ENCODE data around the gene APEH.

APEH gene

DNA sequence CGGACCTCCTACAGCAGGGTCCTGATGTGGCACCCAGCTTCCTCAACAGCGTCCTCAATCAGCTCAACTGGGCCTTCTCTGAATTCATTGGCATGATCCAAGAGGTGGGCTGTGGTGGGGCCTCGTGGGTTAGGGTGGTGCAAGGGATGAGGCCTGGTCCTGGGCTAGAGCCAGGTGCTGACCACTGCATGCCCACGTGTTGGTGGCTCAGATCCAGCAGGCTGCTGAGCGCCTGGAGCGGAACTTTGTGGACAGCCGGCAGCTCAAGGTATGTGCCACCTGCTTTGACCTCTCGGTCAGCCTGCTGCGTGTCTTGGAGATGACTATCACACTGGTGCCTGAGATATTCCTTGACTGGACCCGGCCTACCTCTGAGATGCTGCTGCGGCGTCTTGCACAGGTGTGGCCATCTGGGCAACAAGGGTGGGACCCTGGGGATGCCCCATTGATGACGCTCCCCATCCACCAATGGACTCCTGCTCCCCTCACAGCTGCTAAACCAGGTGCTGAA, 41.5 kb downstream of the APEH start:
- no peak for DNase-seq

DNA sequence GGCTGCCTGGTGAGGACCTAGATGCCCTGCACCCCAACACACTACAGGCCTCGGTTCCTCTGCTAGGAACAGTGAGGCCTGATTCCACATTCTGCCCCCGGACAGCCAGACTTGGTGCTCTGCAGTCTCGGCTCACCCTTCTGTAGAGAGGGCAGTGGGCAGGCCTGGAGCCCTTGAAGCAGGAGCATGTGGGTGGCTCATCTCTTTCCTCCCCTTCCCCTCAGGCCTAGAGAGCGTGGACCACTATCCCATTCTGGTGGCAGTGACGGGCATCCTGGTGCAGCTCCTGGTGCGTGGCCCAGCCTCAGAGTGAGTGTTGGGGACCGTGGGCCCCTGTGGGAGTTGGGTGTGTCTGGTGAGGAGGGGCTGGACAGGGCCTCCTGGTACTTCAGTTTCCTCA, 42.0 kb downstream of the APEH start:
- no peak for DNase-seq

DNA sequence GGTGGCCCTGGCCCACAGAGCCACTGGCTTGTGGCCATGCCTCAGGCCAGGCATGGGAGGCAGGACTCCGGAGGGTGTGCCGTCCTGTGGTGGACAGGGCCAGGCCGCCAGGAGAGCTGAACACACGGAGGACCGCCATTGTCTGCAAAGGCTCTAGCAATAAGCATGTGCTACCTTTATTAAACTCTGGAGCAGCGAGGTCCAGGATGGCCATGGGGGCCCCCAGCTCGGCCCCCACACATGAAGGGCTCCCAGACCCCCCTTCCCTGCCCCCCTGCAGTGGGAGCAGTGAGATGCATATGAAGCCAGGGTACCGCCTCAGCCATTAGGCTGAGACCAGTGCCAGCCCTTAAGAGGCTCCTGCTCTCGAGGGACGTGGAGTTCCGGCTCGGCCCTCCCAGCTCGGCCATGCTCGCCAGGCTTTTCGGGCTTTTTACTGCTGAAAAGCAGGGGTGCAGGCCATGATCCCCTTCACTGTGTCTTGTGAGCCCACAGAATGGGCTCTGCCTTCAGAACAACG, 42.6 kb downstream of the APEH start:
- DNase-seq, result no peak

DNA sequence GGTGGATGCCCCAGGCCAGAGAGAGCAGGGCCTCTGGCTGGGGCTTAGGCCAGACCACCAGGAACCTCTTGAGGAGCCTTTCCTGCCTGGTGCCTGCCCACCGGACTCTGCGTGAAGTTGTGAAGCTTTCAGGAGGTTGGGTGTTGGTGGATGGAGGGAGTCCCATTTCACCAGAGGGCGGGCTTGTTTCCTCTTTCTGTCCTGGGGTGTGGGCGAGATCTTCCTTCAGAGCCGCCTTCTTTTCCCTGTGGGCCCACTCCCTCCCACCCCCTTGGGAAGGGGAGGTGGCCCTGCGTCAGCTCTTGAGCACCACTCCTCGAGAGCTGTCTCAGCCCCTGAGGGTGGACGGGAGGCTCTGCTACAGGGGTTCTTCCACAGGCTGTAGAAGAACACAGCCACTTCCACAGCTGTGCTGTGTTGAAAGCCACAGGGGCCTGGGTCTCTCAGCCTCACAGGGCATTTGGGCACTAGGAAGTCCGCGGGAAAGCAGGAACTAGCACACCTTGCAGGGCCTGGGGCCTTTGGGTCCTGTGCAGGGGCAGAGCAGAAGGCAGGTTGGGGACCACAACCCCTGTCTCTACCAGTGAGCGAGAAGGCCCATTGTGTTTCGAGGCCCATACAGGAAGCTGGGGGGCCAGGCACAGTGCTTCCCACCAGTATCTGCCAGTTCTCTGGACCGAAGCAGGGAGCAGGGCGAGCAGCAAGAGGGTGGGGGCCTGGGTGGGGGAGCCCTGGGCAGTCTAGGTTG, 43.2 kb downstream of the APEH start:
- DNase-seq, result no peak

DNA sequence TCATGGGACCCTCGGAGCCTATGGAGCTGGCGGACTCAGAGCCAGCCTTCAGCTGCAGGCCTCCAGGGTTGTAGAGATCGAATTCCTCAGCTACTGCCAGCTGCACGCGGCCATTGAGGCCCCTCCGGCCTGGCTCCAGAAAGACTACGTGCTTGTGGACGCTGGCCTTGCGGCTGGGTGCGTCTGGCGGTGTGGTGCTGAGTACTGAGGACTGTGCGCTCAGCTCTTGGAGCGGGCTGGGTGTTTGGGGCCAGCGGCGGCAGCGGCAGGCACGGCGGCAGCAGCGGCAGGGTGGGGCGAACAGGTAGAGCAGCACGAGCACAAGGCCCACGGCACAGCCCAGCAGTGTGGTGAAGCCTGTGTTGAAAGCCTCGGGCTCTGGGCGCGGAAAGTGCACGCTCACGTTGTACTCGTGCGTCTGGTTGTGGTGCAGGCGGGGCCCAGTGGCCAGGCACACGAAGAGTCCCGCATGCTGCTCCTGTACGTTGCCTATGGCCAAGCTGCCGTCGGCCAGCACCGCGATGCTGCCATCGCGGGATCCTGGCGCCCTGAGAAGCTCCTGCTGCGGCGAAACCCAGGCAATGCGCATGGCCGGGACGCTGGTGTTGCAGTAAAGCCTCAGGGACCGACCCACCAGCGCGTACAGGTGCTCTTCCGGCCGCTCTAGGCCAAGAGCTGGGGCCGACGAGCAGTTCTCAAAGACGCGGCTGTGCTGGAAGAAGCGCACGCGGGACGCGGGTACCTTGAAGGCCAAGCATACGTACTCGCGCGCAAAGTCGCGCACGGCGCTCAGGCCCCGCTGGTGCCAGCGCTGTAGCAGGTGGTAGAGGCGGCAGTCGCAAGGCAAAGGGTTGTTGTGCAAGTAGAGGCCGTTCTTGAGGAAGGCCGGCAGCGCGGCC, 44.1 kb downstream of the APEH start:
- DNase-seq, result no peak

- DNase-seq, result no peak
Measured at GRCh38 chr3:49718858-49719213, 44.7 kb downstream of the APEH start.

DNA sequence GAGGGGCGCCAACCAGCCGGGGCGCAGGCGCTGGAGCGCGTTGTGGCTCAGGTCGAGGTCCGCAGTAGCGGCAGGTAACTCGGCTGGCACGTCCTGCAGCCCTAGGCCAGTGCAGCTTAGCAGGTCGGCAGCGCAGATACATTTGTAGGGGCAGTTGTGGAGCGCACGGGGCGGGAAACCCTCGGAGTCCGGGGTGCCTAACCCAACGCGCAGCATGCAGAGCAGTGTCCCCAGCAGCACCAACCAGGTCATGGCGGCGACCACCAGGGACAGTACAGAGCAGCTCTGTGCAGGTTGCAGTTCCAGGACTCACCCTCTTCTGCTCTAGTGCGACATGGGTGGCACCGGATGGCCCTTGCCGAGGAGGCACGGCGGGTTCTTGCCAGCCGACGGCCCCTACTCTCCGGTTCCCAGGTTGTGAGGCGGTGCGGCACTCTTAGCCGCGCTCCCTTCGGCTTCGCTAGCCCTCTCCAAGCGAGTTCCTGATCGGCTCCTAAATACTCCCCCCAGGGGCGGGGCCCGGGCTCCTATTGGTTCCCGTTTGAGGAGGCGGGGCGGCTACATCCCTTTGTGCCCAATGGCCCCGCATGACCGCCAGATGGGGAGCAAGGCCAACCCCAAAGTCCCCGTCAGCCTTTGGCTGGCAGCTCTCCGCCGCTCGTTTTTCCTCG, 45.2 kb downstream of the APEH start, which contains the start of gene AMIGO3:
Gene AMIGO3 (minus strand): TSS at position 471 of the 671 bp plus-strand sequence. CDS start 219 bp downstream, at position 252.
- DNase-seq, result peak; percentile 93 to 96

GRCh38 chr3:49720855-49721595, 46.9 kb downstream of the APEH start:
- no peak for DNase-seq

- DNase-seq, result no peak
Measured at GRCh38 chr3:49721596-49721895, 47.4 kb downstream of the APEH start.

DNA sequence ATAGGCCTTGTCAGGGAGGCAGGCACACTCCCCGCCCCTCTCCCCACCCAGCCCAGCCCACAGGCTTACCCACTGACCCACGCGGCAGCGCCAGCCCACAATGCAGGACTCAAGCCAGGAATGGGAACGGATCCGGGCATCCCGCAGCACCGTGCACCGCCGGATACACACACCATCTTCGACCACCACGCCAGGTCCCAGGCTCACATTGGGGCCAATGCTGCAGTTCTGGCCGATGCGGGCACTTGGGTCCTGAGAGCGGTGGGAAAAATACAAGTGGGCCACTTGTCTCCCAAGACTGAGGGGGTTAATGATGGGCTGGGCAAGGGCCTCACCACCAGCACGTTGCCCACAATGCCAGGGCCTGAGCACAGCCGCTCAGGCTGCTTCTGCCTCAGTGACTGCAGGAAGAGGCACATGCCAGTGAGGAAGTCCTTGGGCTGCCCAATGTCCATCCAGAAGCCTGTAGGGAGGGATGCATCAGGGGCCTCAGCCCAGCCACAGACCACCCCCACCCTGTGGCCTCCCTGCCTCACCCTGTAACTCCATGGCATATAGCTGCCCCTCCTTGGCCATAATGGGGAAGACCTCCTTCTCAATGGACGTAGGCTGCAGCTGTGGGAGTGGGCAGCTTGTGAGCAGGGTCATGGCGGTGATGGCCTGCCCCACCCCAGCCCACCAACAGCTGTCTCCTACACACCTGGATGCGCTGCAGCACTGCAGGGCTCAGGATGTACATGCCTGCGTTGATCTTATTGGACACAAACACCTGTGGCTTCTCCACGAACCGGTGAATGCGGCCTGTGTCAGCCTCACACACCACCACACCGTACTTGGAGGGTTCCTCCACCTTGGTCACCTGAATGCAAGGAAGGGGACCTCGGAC, 48.0 kb downstream of the APEH start:
- DNase-seq, result no peak

DNA sequence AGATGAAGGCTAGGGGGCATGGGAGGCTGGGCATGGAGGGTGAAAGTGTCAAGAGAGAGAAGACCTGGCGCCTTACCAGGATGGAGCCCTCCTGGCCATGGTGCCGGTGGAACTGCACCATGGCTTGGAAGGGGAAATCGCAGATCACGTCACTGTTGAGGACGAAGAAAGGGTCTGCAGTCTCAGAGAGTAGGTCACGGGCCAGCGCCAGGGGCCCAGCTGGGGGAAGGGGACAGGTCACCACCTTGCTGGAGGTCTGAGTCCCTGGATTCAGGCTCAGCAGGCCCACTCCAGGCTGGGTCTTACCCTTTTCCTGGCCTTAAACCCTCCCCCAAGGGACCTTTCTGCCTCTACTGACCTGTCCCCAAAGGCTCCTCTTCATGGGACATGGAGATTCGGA, 48.7 kb downstream of the APEH start:
- DNase-seq, result no peak

GRCh38 chr3:49723296-49723627, 49.1 kb downstream of the APEH start:
- peak in 1 of 2 experiments; percentile 25 for DNase-seq

- DNase-seq, result peak; percentile 92 to 94
Measured at GRCh38 chr3:49723628-49724551, 49.7 kb downstream of the APEH start, which contains the start of gene GMPPB. GMPPB (minus strand) TSS chr3:49723951; CDS start chr3:49723726, 225 bp downstream.

- DNase-seq, result no peak
Measured at GRCh38 chr3:49724586-49724985, 50.4 kb downstream of the APEH start.

- DNase-seq, result no peak
Measured at GRCh38 chr3:49725906-49726681, 51.9 kb downstream of the APEH start.

GRCh38 chr3:49727154-49727923, 53.2 kb downstream of the APEH start:
- no peak for DNase-seq

DNA sequence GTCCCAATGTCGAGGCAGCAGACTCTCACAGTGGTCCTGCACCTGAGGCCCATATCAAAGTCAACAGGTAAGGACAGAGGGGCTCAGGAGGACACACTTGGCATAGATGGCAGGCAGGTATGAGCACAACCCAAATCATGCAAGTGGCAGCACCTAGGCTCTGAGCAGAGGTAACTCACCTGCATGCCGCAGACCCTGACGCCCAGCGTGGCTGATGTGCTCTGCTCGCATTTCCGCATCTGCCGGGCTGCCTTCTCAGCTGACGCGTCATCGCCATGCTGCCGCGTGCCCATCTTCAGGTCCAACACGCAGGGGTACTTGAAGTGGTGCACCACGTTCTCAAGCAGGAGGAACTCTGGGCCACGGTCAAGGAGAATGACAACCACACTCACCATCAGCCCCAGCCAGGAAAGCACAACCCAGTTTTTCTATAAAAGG, 53.8 kb downstream of the APEH start:
- DNase-seq, result no peak

- no peak for DNase-seq
Measured at GRCh38 chr3:49729966-49730609, 55.9 kb downstream of the APEH start.
